Measurements from ENCODE around the gene BAD. TPM values are rescaled to one million over a fixed set of nuclear protein-coding genes. Genes with fewer than 3 reads are reported as not detected.

BAD gene
- total RNA-seq, 3 donors from 2014 or later, result 56.8 to 90.9 (median 75.4) TPM

- TF ChIP-seq, protein P1, sequence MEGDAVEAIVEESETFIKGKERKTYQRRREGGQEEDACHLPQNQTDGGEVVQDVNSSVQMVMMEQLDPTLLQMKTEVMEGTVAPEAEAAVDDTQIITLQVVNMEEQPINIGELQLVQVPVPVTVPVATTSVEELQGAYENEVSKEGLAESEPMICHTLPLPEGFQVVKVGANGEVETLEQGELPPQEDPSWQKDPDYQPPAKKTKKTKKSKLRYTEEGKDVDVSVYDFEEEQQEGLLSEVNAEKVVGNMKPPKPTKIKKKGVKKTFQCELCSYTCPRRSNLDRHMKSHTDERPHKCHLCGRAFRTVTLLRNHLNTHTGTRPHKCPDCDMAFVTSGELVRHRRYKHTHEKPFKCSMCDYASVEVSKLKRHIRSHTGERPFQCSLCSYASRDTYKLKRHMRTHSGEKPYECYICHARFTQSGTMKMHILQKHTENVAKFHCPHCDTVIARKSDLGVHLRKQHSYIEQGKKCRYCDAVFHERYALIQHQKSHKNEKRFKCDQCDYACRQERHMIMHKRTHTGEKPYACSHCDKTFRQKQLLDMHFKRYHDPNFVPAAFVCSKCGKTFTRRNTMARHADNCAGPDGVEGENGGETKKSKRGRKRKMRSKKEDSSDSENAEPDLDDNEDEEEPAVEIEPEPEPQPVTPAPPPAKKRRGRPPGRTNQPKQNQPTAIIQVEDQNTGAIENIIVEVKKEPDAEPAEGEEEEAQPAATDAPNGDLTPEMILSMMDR (IDR thresholded peaks at IDR 0.05), result no peak
- Histone ChIP-seq H3K36me3 (ENCODE audit: low read depth) (no peaks in the 10 kb centered on the region), H3K9me3 (no peaks in the 10 kb centered on the region), H3K4me1 (ENCODE audit: low read depth) (peaks cover 18% of the 10 kb centered on the region), H3K4me3 (no peak within 1 kb of the TSS)
- no peak for ATAC-seq
- DNase-seq, result no peak
- intact Hi-C loops (cut with DNase I, micrococcal nuclease), result no loop called here
These were observed 6.8 kb upstream of the BAD start, which contains the start of gene KCNK4 for GRCh38 chr11:64291262-64291751. Gene KCNK4, plus strand, starts transcription at chr11:64291302. Its CDS starts 1,717 bp downstream, at chr11:64293019.

- Histone ChIP-seq H3K9me3 (no peaks in the 10 kb centered on the region), H3K4me1 (ENCODE audit: low read depth) (peaks cover 22% of the 10 kb centered on the region), H3K4me3 (no peak overlapping the region), H3K36me3 (ENCODE audit: low read depth) (no peaks in the 10 kb centered on the region)
- ATAC-seq, result no peak
- no peak for DNase-seq
- TF ChIP-seq, protein P1 (IDR thresholded peaks at IDR 0.05), result no peak
- intact Hi-C loops (cut with DNase I, micrococcal nuclease), result no loop called here
These were observed 6.1 kb upstream of the BAD start for GRCh38 chr11:64290352-64291261.

- Histone ChIP-seq H3K36me3 (ENCODE audit: low read depth) (no peaks in the 10 kb centered on the region), H3K4me3 (no peak overlapping the region), H3K4me1 (ENCODE audit: low read depth) (peaks cover 22% of the 10 kb centered on the region), H3K9me3 (no peaks in the 10 kb centered on the region)
- intact Hi-C loops (cut with DNase I, micrococcal nuclease), result no loop called here
- ATAC-seq (no peak), DNase-seq (no peak)
- TF ChIP-seq, protein P1 (IDR thresholded peaks at IDR 0.05), result no peak
These were observed 4.6 kb upstream of the BAD start for GRCh38 chr11:64289002-64289564.

- Histone ChIP-seq H3K36me3 (ENCODE audit: low read depth) (no peaks in the 10 kb centered on the region), H3K4me3 (no peak overlapping the region), H3K4me1 (ENCODE audit: low read depth) (peaks cover 30% of the 10 kb centered on the region), H3K9me3 (no peaks in the 10 kb centered on the region)
- TF ChIP-seq, protein P1 (IDR thresholded peaks at IDR 0.05), result no peak
- DNase-seq (no peak), ATAC-seq (no peak)
- intact Hi-C loops (cut with DNase I, micrococcal nuclease), result no loop called here
These were observed 3.9 kb upstream of the BAD start for GRCh38 chr11:64288353-64288750.

- intact Hi-C loops (cut with DNase I, micrococcal nuclease), result no loop called here
- DNase-seq (no peak), ATAC-seq (no peak)
These were observed 3.3 kb upstream of the BAD start for GRCh38 chr11:64287676-64288352.

More at GRCh38 chr11:64287676-64288352, 3.3 kb upstream of the BAD start:
- H3K4me1 ChIP-seq (ENCODE audit: low read depth), result peaks cover 35% of the 10 kb centered on the region
- no peaks in the 10 kb centered on the region for H3K9me3 ChIP-seq
- TF ChIP-seq, protein P1 (IDR thresholded peaks at IDR 0.05), result no peak
- H3K4me3 ChIP-seq, result no peak overlapping the region
- no peaks in the 10 kb centered on the region for H3K36me3 ChIP-seq (ENCODE audit: low read depth)

Measured in mucosa of descending colon (tissue), 3 donors.